ENCODE data around the gene CBX3. TPM values are rescaled to one million over a fixed set of nuclear protein-coding genes. Genes with fewer than 3 reads are reported as not detected.

CBX3 gene
- total and polyA plus RNA-seq, 7 donors, result 58.1 to 101 (median 94.9) TPM

DNA sequence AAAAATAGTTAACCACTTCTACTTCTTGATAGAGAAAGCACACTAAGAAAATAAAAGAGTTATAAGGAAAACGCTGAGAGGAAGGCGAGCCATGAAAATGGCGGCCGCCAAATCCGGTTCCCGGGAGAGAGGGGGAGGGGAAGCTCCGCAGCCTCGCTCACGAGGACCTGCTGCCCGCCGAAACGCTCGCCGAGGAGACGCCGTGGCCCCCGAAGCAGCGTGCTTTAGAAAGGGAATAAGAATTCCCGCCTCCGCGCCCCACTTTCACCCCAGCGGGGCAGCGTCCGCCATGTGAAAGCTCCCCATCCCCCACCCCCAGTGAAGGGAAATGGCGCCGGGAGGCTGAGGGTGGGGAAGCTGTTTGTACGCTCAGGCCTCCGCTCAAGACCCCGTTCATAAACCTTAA is 1.5 kb upstream of the CBX3 start:
- H3K27ac ChIP-seq, result peak overlapping the region; percentile 97 to 99 (median 98)
- H3K4me3 ChIP-seq, result peak overlapping the region; percentile 83 to 98 (median 94)
- no peaks in the 10 kb centered on the region for H3K27me3 ChIP-seq
- intact Hi-C loops (cut with DNase I), result loop anchor here (2.0 to 10.0 kb wide), 6 partner anchors 177 to 1465 kb away; partner anchors contain the start of genes HIBADH, HOXA1 and SKAP2
- peaks cover 18 to 28% (median 21%) of the 10 kb centered on the region in 4 donors for H3K36me3 ChIP-seq
- H3K4me1 ChIP-seq, result peaks cover 0 to 55% (median 51%) of the 10 kb centered on the region in 4 donors
- no peaks in the 10 kb centered on the region for H3K9me3 ChIP-seq
- WGBS, 2 donors, result 0 to 1% methylated on average over 29 of the region's 29 CpGs
- TF ChIP-seq POLR2A (IDR thresholded peaks at IDR 0.05), result no peak
- TF ChIP-seq POLR2AphosphoS5 (IDR thresholded peaks at IDR 0.05), result no peak
- TF ChIP-seq EP300 (IDR thresholded peaks at IDR 0.05), result no peak
- no peak for TF ChIP-seq CTCF (IDR thresholded peaks at IDR 0.05)
- DNase-seq, result peak; percentile 84

GRCh38 chr7:26200444-26201246 is 900 bp upstream of the CBX3 start, which contains the start of gene HNRNPA2B1:
TSS of gene HNRNPA2B1 (minus strand) at chr7:26200746. CDS start at chr7:26200577, 169 bp downstream.
- peak; percentile 99 for DNase-seq
- Histone ChIP-seq H3K36me3 (peaks cover 12 to 22% (median 15%) of the 10 kb centered on the region in 4 donors), H3K4me3 (peak within 1 kb of the TSS; percentile 83 to 98 (median 94)), H3K27me3 (no peaks in the 10 kb centered on the region), H3K4me1 (peaks cover 0 to 55% (median 49%) of the 10 kb centered on the region in 4 donors), H3K9me3 (no peaks in the 10 kb centered on the region), H3K27ac (peak within 1 kb of the TSS; percentile 97 to 99 (median 98))
- intact Hi-C loops (cut with DNase I), result loop anchor here (2.0 to 10.0 kb wide), 6 partner anchors 177 to 1464 kb away; partner anchors contain the start of genes HIBADH, HOXA1 and SKAP2
- TF ChIP-seq POLR2A (IDR thresholded peaks at IDR 0.05), result peak; percentile 100
- peak in 2 of 4 experiments; percentile 4 to 16 for TF ChIP-seq CTCF (IDR thresholded peaks at IDR 0.05)
- no peak for TF ChIP-seq EP300 (IDR thresholded peaks at IDR 0.05)
- peak; percentile 100 for TF ChIP-seq POLR2AphosphoS5 (IDR thresholded peaks at IDR 0.05)
- 0% methylated on average over 71 of the region's 71 CpGs for WGBS, 2 donors

GRCh38 chr7:26202019-26202990 is 760 bp downstream of the CBX3 start:
- no peaks in the 10 kb centered on the region for H3K9me3 ChIP-seq
- no peak for TF ChIP-seq EP300 (IDR thresholded peaks at IDR 0.05)
- no peak for TF ChIP-seq POLR2AphosphoS5 (IDR thresholded peaks at IDR 0.05)
- no peak for TF ChIP-seq POLR2A (IDR thresholded peaks at IDR 0.05)
- no peak for TF ChIP-seq CTCF (IDR thresholded peaks at IDR 0.05)
- no peaks in the 10 kb centered on the region for H3K27me3 ChIP-seq
- peak overlapping the region; percentile 97 to 99 (median 98) for H3K27ac ChIP-seq
- H3K36me3 ChIP-seq, result peaks cover 0 to 19% (median 4%) of the 10 kb centered on the region in 4 donors
- H3K4me1 ChIP-seq, result peaks cover 0 to 39% (median 33%) of the 10 kb centered on the region in 4 donors
- intact Hi-C loops (cut with DNase I), result loop anchor here (5.0 to 10.0 kb wide), 4 partner anchors 175 to 1462 kb away; partner anchors contain the start of genes HIBADH and HOXA1
- H3K4me3 ChIP-seq, result peak overlapping the region; percentile 83 to 98 (median 94)
- DNase-seq, result peak; percentile 71
- 0 to 1% methylated on average over 68 of the region's 68 CpGs for WGBS, 2 donors

DNA sequence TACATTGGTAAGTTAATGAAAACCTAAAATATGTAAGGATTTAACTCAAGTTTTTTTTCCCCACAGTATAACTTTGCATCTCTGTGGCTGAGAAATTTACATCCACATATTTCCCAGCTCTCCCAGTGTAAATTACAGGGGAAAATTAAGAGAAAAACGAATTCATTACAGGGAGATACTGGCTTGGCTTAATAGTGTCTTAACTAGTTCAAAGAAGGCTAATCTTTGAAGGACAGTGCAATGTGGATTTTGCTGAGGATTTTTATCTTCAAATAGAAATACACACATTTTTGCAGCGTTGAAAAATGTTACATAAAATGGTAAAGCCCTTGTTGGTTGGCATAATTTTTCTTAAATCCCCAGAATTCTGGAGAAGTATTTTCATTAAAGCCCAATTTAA is 1.5 kb downstream of the CBX3 start:
- intact Hi-C loops (cut with DNase I), result loop anchor here (5.0 to 10.0 kb wide), 4 partner anchors 174 to 1462 kb away; partner anchors contain the start of genes HIBADH and HOXA1
- 0 to 3% methylated on average over 2 of the region's 2 CpGs for WGBS, 2 donors
- H3K27ac ChIP-seq, result peak overlapping the region; percentile 97 to 99 (median 98)
- H3K9me3 ChIP-seq, result no peaks in the 10 kb centered on the region
- no peak for TF ChIP-seq CTCF (IDR thresholded peaks at IDR 0.05)
- no peak for TF ChIP-seq EP300 (IDR thresholded peaks at IDR 0.05)
- no peak for TF ChIP-seq POLR2A (IDR thresholded peaks at IDR 0.05)
- no peak for TF ChIP-seq POLR2AphosphoS5 (IDR thresholded peaks at IDR 0.05)
- H3K4me3 ChIP-seq, result peak overlapping the region in 2 of 4 donors; percentile 93 to 98
- peaks cover 0 to 21% (median 6%) of the 10 kb centered on the region in 4 donors for H3K36me3 ChIP-seq
- DNase-seq, result no peak
- peaks cover 0 to 33% (median 28%) of the 10 kb centered on the region in 4 donors for H3K4me1 ChIP-seq
- H3K27me3 ChIP-seq, result no peaks in the 10 kb centered on the region
